Activated naive CD8-positive, alpha-beta T cell treated with anti-CD3 and anti-CD28 coated beads, Interleukin-2, amount 50 U/mL, for 16 hours (primary cell): ENCODE results near the gene IGFBP5.
A peak's percentile ranks its signal among the peaks of the same experiment; 100 is the strongest.

Experiments used
- DNase-seq: peaks from one replicate; pipeline ENCODE4 v3.0.0-alpha.2; 2020; ENCODE audit warnings: low read depth, low spot score

IGFBP5 gene

GRCh38 chr2:216688731-216689340, 6.5 kb downstream of the IGFBP5 start:
- no peak for DNase-seq

GRCh38 chr2:216687646-216688045, 7.7 kb downstream of the IGFBP5 start:
- no peak for DNase-seq

GRCh38 chr2:216687111-216687510, 8.2 kb downstream of the IGFBP5 start:
- DNase-seq = no peak

- DNase-seq = no peak
These were observed 9.9 kb downstream of the IGFBP5 start for GRCh38 chr2:216685327-216685875.

- DNase-seq = no peak
These were observed 11.5 kb downstream of the IGFBP5 start for GRCh38 chr2:216683846-216684245.

GRCh38 chr2:216681683-216682082, 13.7 kb downstream of the IGFBP5 start:
- no peak for DNase-seq

GRCh38 chr2:216680951-216681629, 14.3 kb downstream of the IGFBP5 start:
- DNase-seq = no peak

GRCh38 chr2:216679658-216680024, 15.7 kb downstream of the IGFBP5 start:
- no peak for DNase-seq

- DNase-seq = no peak
These were observed 16.3 kb downstream of the IGFBP5 start for GRCh38 chr2:216678813-216679657.

GRCh38 chr2:216678098-216678465, 17.3 kb downstream of the IGFBP5 start:
- no peak for DNase-seq

GRCh38 chr2:216677439-216678097, 17.8 kb downstream of the IGFBP5 start:
- DNase-seq = no peak

GRCh38 chr2:216676630-216677029, 18.7 kb downstream of the IGFBP5 start:
- DNase-seq = no peak

- no peak for DNase-seq
These were observed 21.0 kb downstream of the IGFBP5 start for GRCh38 chr2:216674376-216674775.

- no peak for DNase-seq
These were observed 21.7 kb downstream of the IGFBP5 start for GRCh38 chr2:216673609-216674008.

- DNase-seq = no peak
These were observed 22.3 kb downstream of the IGFBP5 start for GRCh38 chr2:216673021-216673420.

- DNase-seq = no peak
These were observed 22.9 kb downstream of the IGFBP5 start for GRCh38 chr2:216672466-216672865.

GRCh38 chr2:216671791-216672343, 23.5 kb downstream of the IGFBP5 start:
- DNase-seq = no peak

GRCh38 chr2:216671081-216671411, 24.3 kb downstream of the IGFBP5 start:
- no peak for DNase-seq

- no peak for DNase-seq
These were observed 24.9 kb downstream of the IGFBP5 start for GRCh38 chr2:216670266-216671080.

GRCh38 chr2:216666461-216667233, 28.7 kb downstream of the IGFBP5 start:
- peak; percentile 29 for DNase-seq
